HPDE6-E6E7 (cell line): ENCODE data around the gene SLC16A10.
"Not testable (repeated sequence)": the region's sequence is repeated elsewhere in the genome, so short reads cannot be mapped to it uniquely, and the experiment has no call there.

Experiments used
- DNase-seq: peaks from one replicate; pipeline ENCODE4 v3.0.0; 2011; ENCODE audit warnings: missing footprints; ENCODE audit errors: extremely low spot score

The SLC16A10 gene

GRCh38 chr6:111086685-111087084 lies 618 bp upstream of the SLC16A10 start:
- no peak for DNase-seq

GRCh38 chr6:111087871-111088667 lies 766 bp downstream of the SLC16A10 start:
- no peak for DNase-seq

- no peak for DNase-seq
Measured at GRCh38 chr6:111088668-111089003, 1.3 kb downstream of the SLC16A10 start.

GRCh38 chr6:111090766-111091165 lies 3.5 kb downstream of the SLC16A10 start:
- no peak for DNase-seq

- DNase-seq: no peak
Measured at GRCh38 chr6:111091987-111092386, 4.7 kb downstream of the SLC16A10 start.

GRCh38 chr6:111095488-111095887 lies 8.2 kb downstream of the SLC16A10 start:
- DNase-seq: not testable (repeated sequence)

GRCh38 chr6:111096246-111096645 lies 8.9 kb downstream of the SLC16A10 start:
- DNase-seq: peak; percentile 51

- DNase-seq: no peak
Measured at GRCh38 chr6:111098597-111098996, 11.3 kb downstream of the SLC16A10 start.

GRCh38 chr6:111101987-111102386 lies 14.7 kb downstream of the SLC16A10 start:
- no peak for DNase-seq

- peak; percentile 57 for DNase-seq
Measured at GRCh38 chr6:111105578-111105977, 18.3 kb downstream of the SLC16A10 start.

- DNase-seq: no peak
Measured at GRCh38 chr6:111107589-111107988, 20.3 kb downstream of the SLC16A10 start.

GRCh38 chr6:111110036-111110435 lies 22.7 kb downstream of the SLC16A10 start:
- DNase-seq: no peak

GRCh38 chr6:111113336-111114086 lies 26.2 kb downstream of the SLC16A10 start:
- DNase-seq: no peak

- DNase-seq: no peak
Measured at GRCh38 chr6:111114087-111114443, 26.8 kb downstream of the SLC16A10 start.

- no peak for DNase-seq
Measured at GRCh38 chr6:111114482-111114881, 27.2 kb downstream of the SLC16A10 start.

GRCh38 chr6:111118826-111119225 lies 31.5 kb downstream of the SLC16A10 start:
- DNase-seq: no peak

- DNase-seq: no peak
Measured at GRCh38 chr6:111119571-111120329, 32.4 kb downstream of the SLC16A10 start.

- no peak for DNase-seq
Measured at GRCh38 chr6:111121789-111122350, 34.6 kb downstream of the SLC16A10 start.

- no peak for DNase-seq
Measured at GRCh38 chr6:111122458-111123286, 35.4 kb downstream of the SLC16A10 start.

- DNase-seq: no peak
Measured at GRCh38 chr6:111124406-111124805, 37.1 kb downstream of the SLC16A10 start.

GRCh38 chr6:111129013-111129412 lies 41.7 kb downstream of the SLC16A10 start:
- DNase-seq: no peak
